GM19463 (cell line): ENCODE results near the gene KRT28.

Experiments
- ATAC-seq: cut with Tn5 transposase; IDR thresholded peaks from one replicate; pipeline ENCODE4 v1.9.1; 2021; ENCODE audit warnings: mild to moderate bottlenecking, moderate library complexity; ENCODE audit not compliant: unreplicated experiment

Gene KRT28, protein sequence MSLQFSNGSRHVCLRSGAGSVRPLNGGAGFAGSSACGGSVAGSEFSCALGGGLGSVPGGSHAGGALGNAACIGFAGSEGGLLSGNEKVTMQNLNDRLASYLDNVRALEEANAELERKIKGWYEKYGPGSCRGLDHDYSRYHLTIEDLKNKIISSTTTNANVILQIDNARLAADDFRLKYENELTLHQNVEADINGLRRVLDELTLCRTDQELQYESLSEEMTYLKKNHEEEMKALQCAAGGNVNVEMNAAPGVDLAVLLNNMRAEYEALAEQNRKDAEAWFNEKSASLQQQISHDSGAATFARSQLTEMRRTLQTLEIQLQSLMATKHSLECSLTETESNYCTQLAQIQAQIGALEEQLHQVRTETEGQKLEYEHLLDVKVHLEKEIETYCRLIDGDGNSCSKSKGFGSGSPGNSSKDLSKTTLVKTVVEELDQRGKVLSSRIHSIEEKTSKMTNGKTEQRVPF

DNA sequence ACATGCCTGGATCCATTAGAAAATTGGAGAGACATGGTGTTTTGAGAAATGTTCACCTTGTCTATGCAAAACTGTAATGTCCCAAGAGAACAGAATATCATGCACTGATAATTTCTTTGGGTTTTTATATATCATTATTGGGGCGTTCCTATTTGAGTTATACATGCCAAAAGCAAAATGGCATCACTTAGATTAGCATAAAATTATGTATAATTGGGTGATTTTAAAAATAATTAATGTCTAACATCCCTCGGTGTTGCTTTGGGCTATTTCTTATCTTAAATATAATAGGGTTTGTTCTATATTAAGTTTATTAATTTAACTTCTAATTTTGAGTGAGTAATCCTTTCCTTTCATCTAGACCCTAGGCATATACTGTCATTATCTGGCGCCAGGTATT lies at the start of gene KRT28:
Gene KRT28 (minus strand): TSS at position 101 of the 400 bp plus-strand sequence. CDS start 66 bp downstream, at position 35.
- no peak for ATAC-seq

DNA sequence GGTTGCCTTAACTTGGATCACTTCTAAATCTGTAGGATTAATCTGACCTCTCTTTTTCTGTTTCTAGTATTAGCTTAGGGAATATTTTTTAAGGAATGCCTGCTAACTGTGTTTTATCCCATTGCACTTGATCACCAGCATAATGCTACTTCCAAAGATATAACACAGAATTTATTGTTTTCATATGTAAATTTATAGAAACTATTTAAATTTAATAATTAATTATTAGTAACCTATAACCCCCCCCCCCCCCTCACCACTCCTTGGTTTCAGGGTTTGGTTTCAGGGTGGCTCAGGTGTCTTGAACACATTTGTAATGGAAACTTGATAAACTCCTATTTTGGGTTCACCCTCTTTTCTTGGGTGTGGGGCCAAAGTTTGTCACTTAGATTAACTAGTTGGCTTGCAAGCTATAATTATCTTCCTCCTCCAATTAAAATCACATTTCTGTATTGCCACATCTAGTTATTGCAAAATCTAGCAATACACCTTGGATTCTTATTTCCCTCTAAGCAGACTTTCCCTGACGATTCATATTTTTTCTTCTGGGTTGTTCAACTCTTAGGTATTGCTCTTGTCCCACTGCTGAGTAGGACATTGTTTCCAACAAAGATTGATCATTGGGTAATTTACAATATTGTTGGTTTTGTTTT lies 49.0 kb upstream of the KRT28 start:
- no peak for ATAC-seq

DNA sequence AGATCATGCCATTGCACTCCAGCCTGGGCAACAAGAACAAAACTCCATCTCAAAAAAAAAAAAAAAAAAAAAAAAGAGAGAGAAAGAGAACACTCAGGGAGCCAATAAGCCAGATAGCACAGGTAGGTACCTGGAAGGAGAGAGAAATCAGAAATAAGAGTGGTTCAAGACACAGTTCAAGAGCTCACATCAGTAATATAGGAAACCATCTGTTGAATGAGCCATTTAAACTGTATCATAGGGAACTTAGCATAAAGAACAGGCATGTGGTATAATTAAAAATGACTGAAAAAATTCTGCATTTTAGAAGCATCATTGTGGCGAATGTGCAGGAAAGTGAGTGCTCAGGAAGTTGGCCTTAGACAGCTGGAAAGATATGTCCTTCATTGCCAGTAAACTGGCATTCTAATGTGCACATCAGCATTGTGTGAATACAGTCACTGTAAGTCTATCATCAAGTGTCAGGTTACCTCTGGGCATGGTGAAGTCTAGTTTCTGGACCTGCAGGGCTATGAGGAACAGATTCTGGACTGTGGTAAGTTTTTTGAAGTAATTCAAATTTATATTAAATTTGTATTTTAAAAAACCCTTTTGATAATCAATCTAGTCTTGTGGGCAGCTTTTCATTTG lies 46.9 kb upstream of the KRT28 start:
- ATAC-seq, result no peak

DNA sequence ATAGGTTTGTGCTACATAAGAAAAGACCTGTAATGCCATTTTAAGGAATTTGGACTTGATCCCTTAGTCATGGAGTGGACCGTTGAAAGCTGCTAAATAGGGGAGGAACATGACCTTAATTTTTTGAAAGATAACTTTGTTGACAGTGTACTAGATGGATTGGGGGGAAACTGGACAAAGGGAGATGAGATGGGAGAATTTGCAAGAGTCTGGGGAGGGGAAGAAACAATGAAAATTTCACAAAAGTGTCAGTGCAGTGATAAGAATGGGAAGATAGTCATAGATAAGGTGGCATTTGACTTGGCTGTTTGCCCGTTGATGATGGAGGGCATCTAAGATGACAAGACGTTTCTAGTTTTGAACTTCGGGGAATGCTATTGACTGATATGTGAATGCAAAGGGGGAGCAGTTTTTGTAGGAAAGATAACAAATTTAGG lies 44.9 kb upstream of the KRT28 start:
- no peak for ATAC-seq

DNA sequence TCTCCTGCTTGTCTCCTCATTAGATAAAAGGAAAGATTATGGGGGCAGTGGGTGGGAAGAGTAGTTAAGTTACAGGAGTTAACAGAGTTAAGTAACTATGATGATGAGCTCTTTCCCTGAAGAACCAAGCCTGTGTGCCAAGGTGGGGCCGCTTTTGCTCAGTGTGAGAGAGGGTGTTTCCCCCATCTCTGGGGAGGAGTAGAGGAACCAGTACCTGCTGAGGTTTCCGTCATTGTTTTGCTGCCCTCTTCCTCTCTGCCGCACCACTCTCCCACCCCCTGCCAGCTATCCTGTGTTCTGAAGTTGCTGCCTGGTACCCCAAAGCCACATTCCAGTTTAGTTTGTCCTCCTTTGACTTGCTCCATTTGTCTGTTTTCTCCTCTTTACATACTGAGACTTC lies 43.5 kb upstream of the KRT28 start:
- ATAC-seq, result no peak

DNA sequence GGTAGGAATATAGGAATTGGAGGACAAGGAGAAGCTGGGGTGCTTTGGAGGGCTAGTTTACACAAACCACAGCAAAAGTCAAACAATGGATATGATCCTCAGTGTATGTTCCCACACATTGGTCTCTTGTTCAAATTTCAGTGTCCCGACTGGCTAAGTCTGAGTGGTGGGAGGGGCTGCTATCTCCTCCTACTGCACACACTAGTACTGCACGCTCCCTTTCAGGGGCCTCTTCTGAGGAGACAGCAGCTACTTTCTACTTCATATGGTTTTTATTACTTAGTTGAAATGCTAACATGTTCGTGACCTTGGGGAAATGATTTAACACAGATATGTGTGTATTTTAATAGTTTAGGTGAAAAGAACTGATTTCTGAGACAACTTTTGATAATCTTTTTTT lies 41.5 kb upstream of the KRT28 start:
- no peak for ATAC-seq

DNA sequence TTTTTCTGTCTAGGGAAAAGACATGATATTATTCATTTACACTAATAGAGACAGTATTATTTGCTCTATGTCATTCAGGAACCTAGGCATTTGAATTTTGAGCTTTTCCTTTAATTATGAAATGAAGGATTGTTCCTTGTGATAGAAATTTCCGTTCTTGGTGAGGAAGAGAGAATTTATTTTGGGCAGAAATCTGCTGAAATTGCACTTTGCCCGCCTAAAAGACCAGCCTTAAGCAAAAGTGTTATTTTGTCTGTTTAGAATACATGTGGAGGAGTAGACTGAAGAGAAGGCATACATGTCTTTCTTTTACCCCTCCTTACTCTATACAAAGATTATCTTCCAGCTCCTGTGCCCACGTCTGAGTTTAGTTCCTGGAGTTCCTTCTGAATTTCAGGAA lies 39.4 kb upstream of the KRT28 start:
- ATAC-seq, result no peak

DNA sequence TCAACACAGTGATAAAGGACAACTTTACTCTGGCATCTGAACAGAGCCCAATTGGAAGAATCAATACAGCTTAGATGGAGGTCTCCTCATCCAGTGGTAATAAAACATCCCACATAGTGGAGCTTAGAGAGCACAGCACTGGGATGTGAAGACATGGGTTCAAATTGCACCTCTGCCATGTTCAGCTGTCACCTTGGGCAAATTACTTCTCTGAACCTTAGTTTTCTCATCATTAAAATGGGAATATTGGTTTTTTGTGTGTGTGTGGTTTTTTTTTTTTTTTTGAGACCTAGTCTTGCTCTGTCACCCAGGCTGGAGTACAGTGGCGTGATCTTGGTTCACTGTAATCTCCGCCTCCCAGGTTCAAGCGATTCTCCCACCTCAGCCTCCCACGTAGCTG lies 36.3 kb upstream of the KRT28 start:
- no peak for ATAC-seq

DNA sequence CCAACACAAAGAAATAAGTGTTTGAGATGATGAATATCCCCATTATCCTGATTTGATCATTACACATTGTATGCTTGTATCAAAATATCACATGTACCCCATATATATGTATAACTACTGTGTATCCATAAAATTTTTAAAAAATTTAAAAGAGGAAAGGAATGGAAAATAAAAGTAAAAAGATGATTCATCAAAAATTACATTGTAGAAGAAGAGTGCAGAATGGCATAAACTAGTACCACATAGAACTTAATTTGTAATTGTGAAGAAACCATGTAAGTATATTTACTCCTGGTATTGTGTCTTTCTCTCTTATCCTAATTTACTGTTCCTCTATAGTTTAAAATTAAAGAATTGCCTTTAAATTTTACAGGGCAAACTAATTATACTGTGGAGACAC lies 34.1 kb upstream of the KRT28 start:
- ATAC-seq, result no peak

DNA sequence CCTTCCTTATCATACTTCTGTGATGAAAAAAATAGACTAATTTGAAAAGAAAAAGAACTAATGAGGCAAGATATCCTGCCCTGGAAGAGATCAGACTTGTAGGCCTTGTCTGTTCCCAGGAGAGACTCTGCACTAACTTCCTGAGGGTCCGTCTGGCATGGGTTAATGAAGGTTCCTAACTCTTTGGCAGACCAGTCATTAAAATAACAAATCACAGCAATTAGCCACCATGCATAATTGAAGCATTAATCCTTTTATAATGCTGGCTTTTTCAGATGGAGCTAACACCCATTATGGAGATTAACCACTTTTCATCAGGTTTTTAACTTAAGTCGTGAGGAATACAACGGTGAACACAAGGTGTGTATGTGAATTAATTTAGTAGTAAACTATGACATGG lies 33.1 kb upstream of the KRT28 start:
- ATAC-seq, result no peak

DNA sequence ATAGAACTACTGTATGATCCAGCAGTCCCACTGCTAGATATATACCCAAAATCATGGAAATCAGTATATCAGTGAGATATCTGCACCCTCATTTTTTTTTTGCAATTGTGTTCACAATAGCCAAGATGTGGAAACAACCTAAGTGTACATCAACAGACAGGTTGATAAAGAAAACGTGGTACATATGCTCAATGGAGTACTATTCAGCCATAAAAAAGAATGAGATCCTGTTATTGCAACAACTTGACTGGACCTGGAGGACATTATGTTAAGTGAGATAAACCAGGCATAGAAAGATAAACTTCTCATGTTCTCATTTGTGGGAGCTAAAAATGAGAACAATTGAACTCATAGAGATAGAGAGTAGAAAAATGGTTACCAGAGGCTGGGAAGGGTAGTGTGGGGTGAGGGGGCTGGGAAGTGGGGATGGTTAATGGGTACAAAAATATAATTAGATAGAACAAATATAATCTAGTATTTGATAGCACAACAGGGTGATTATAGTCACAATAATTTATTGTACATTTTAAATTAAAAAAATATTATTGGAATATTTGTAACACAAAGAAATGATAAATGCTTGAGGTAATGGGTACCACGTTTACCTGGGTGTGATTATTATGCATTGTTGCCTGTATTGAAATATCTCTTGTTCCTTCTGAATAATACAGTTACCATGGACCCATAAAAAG lies 30.5 kb upstream of the KRT28 start:
- ATAC-seq, result no peak

DNA sequence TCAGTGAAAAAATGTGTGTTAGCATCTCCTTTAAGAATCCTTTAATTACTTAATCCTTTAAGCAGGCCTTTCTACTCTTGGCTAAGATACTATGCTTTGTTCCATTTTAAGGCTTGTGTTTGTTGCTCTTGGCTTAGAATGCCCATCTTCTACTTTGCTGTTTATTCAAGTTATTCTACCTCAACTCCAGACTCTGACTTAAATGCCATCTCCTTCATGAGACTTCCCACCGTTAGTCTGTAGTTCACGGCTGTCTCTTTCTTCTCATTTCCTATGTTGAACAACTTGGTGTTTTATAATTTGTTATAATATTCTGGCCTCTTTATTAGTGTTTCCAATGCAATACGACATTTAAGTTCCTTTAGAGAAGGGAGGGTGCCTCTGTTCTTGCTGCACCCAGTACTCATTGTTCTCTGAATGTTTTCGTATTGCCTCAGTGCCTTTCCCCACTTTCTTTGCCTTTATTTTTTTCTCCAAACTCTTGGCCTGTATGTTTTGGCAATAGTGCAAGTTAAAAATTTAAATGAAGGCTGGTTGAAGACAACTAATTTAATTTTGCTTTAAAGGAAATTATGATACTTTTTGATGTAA lies 28.8 kb upstream of the KRT28 start:
- no peak for ATAC-seq

DNA sequence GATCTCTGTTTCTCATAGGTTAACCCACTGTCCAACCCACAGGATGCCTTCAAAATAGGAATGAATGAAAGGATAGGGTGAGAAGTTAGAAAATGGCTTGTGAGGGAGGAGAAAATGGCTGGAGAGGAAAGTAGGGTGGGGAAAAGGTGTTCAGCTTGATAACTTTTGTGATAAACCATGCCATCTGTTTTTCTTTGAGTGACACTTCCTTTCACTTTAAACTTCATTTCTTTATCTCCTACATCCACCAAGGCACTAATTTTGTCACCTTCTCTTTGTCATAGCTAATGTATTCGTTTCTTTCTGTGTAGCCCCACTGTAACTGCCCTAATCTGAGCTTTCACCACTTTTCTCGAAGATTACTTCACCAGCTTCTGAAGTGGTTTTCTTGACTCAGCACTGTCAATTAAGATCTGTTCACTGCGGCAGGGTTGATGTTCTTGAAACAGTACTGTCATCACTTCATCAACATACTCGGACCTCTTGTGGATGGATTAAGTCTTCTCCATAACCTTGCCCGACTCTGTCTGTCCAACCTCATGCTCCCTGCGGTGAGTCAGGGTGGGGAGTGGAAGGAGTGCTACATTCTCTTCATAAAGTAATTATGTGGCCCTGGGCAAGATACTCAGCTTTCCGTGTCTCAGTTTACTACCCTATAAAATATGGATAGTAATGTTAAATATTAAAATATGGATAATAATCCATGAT lies 28.1 kb upstream of the KRT28 start:
- ATAC-seq, result no peak

DNA sequence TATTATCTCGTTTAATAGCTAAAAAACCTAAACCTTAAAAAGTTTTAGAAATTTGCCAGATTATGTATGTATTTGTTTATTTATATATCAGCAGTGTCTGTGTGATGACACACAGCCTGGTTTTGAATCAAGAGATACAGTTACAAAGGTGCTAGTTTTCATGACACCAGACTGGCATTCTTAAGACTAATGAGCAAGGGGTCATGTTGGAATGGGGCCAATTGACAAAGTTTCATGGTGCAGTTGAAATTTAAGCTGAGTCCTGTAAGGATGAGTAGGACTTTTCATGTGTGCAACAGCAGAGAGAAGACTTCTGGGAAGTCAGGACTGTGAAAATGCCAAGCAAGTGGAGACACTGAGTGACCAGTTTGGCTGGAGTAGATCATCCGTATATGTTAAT lies 25.8 kb upstream of the KRT28 start:
- ATAC-seq, result no peak

DNA sequence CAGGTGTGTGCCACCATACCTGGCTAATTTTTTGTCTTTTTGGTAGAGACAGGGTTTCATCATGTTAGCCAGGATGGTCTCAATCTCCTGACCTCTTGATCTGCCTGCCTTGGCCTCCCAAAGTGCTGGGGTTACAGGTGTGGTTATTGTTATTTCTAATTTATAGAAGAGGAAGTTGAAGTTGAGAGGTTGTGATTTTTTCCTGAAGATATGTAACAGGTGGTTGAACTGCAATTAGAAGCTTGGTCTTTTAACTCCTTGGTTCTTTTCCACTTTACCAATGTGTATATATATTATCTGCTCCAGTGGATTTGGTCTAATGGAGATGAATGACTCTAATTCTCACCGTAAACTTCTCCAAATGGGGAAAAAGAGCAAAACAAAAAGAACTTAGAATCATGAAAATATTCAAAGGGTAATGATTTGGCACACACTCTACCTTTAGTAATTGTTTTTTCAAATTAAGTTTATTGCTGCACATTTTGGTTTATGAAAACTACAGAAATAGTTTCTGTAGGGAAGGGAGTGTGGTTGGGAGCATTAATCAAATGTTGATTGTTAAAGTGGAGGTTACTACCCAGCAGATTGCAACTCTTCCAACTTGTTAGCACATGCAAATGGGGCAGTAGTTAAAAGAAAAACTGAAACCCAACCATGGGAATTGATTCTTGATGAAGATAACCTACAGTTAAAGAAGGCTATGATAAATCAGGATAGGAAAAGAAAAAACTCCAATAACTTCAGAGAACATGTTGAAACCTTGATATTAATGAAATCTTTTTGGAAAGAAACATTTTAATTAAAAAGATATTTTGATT lies 24.5 kb upstream of the KRT28 start:
- ATAC-seq, result no peak

DNA sequence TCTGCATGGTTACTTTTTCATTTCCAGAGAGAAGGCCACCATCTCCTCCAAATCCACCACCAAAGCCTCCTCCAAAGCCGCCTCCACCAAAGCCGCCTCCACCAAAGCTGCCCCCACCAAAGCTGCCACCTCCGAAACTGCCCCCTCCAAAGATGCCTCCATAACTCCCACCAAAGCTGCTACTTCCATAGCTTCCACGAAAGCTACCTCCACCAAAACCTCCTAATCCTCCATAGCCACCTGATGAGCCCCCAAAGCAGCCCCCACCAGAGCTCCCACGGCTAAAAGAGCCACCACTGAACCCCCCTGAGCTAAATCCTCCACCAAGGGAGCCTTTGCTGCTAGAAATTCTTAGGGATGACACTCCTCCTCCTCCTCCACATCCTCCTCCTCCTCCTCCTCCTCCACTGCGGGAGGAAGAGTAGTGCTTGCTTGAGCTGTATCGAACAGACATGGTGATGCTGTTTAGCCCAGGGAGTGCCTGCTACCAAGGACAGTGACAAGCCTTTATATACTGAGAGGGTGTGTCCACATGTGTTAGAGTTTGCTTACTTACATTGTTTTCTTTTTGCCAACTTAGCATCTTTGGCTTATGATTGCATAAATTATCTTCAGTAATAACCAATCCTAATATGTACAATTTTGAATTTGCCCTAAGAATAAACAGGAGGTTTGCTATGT lies 22.5 kb upstream of the KRT28 start, which contains the start of gene KRT10:
Gene KRT10 (minus strand): TSS at position 483 of the 681 bp plus-strand sequence. CDS start 29 bp downstream, at position 454.
- ATAC-seq, result no peak

DNA sequence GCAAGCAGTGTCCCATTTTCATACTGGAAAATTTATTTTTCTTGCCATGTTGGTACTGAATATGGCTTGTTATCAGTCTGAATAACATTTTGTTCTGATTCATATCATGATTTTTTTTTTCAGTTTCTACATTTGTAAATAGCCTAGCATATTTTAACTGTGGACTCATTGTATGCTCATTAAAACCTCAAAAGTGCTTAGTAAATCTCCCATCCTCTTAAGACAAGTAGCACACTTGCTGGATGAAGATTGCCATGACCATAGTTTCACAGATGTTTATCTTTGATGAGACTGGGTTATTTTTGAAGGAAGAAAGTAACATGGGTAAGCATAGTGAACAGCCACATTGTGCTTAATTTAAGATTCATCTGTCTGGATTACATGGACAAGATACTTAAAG lies 21.8 kb upstream of the KRT28 start:
- no peak for ATAC-seq

DNA sequence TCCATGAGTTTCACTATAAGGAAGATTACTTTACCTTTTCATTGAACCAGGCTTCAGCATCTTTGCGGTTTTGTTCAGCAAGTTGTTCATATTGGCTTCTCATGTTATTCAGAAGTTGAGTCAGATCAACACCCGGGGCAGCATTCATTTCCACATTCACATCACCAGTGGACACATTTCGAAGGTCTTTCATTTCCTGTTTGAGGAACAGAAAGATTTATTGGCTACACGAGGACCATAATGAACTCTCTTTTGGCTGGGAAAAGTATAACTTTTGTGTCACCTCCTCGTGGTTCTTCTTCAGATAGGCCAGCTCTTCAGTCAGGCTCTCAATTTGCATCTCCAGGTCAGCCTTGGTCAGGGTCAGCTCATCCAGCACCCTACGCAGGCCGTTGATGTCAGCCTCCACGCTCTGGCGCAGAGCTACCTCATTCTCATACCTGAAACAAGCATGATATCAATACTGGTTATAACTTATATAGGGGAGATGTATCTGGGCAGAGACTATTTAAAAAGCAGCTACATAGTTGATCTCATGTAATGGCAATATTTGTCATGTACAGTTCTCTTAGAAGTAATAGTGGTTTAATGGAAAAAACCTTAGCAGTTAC lies 20.6 kb upstream of the KRT28 start:
- no peak for ATAC-seq
